Measurements from ENCODE around the gene MRPL46.

DNA sequence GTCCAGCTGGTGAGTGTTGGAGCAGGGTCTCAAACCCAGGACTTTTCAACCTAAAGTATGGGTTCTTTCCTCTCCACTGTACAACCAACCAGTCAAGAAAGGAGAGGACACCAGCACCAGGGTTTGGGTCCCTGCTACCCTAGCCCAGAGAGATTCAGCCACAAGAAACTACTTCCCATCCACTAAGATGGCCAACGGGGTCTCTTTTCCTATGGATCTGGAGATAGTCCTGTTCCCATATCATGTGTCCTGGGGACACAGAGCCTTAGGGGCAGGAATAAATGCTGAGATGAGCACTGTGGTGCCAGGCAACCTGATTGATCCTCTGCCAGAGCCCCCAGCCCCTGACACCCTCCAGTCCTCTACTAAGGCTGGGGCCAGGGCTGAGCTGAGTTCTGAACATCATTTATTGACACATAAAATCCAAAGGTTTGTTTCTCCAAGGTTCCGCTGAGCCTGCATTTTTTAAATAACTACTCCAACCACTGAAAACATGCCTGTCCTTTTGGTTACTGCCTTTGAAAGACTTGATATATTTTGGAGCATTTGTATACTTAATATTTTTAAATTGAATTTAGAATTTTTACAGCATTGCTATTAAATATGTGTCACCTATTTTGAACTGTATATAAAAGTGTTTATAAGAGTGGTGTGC, 26.0 kb downstream of the MRPL46 start:
- TF ChIP-seq, protein P1, sequence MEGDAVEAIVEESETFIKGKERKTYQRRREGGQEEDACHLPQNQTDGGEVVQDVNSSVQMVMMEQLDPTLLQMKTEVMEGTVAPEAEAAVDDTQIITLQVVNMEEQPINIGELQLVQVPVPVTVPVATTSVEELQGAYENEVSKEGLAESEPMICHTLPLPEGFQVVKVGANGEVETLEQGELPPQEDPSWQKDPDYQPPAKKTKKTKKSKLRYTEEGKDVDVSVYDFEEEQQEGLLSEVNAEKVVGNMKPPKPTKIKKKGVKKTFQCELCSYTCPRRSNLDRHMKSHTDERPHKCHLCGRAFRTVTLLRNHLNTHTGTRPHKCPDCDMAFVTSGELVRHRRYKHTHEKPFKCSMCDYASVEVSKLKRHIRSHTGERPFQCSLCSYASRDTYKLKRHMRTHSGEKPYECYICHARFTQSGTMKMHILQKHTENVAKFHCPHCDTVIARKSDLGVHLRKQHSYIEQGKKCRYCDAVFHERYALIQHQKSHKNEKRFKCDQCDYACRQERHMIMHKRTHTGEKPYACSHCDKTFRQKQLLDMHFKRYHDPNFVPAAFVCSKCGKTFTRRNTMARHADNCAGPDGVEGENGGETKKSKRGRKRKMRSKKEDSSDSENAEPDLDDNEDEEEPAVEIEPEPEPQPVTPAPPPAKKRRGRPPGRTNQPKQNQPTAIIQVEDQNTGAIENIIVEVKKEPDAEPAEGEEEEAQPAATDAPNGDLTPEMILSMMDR (optimal IDR thresholded peaks at IDR 0.05 in 1 of 3, IDR thresholded peaks at IDR 0.05 in 1 of 3, conservative IDR thresholded peaks at IDR 0.05 in 1 of 3; ENCODE audit: extremely low read depth in 1 of 3, insufficient read depth in 2 of 3, low read length in 3 of 3) = no peak
- no peak for TF ChIP-seq EZH2 (IDR thresholded peaks at IDR 0.05; ENCODE audit: low read length)
